GM23338 (cell line): Measurements from ENCODE around the gene RAB11FIP4. TPM values are rescaled to one million over a fixed set of nuclear protein-coding genes. Genes with fewer than 3 reads are reported as not detected.

Source experiments
- ATAC-seq: fragments of 200-7000 bp; cut with Tn5 transposase; 3 replicates; pipeline ENCODE4 v1.9.1; 2020
- DNase-seq: peaks from one replicate; pipeline ENCODE4 v3.0.0-alpha.2; 2015; ENCODE audit warnings: low spot score
- H2AFZ ChIP-seq: fragments of 200-600 bp; sonication (generic); 2 replicates; pipeline ENCODE4 v1.8.0; 2016; ENCODE audit warnings: antibody characterized with exemption, mild to moderate bottlenecking, moderate library complexity
- H3F3A ChIP-seq: fragments of 200-600 bp; sonication (generic); replicated peaks from 2 replicates; pipeline ENCODE4 v1.8.0; 2017; ENCODE audit warnings: antibody characterized with exemption, mixed run types, low read depth
- H3K27ac ChIP-seq: fragments of 200-600 bp; sonication (generic); 2 replicates; pipeline ENCODE4 v1.6.1; 2016; ENCODE audit warnings: low read depth
- H3K27me3 ChIP-seq: fragments of 200-600 bp; sonication (generic); 2 replicates; pipeline ENCODE4 v1.8.0; 2016; ENCODE audit warnings: mild to moderate bottlenecking, mixed run types, moderate library complexity; ENCODE audit not compliant: insufficient read depth
- H3K36me3 ChIP-seq: fragments of 200-600 bp; sonication (generic); 2 replicates; pipeline ENCODE4 v1.8.0; 2016; ENCODE audit warnings: mild to moderate bottlenecking; ENCODE audit not compliant: insufficient read depth
- H3K4me1 ChIP-seq: fragments of 200-600 bp; sonication (generic); 2 replicates; pipeline ENCODE4 v1.8.0; 2016; ENCODE audit warnings: mild to moderate bottlenecking, moderate library complexity; ENCODE audit not compliant: insufficient read depth
- H3K4me2 ChIP-seq: fragments of 200-600 bp; sonication (generic); 2 replicates; pipeline ENCODE4 v1.7.1; 2017; ENCODE audit warnings: mixed run types
- H3K4me3 ChIP-seq: fragments of 200-600 bp; sonication (generic); 2 replicates; pipeline ENCODE4 v1.6.1; 2016; ENCODE audit warnings: mixed run types
- H3K79me2 ChIP-seq: fragments of 200-600 bp; sonication (generic); replicated peaks from 2 replicates; pipeline ENCODE4 v1.8.0; 2017; ENCODE audit warnings: mild to moderate bottlenecking; ENCODE audit not compliant: insufficient read depth
- H3K9me2 ChIP-seq: fragments of 200-600 bp; sonication (generic); 2 replicates; pipeline ENCODE4 v1.8.0; 2017; ENCODE audit not compliant: insufficient read depth
- H4K20me1 ChIP-seq: fragments of 200-600 bp; sonication (generic); replicated peaks from 2 replicates; pipeline ENCODE4 v1.8.0; 2017; ENCODE audit warnings: mild to moderate bottlenecking; ENCODE audit not compliant: insufficient read depth
- H3K27ac Mint-ChIP-seq: 2 replicates; pipeline ENCODE4 v1.8.0; 2020; ENCODE audit warnings: inconsistent platforms, mild to moderate bottlenecking, moderate library complexity, mixed read lengths
- H3K27me3 Mint-ChIP-seq: 3 replicates; pipeline ENCODE4 v1.8.0; 2022; ENCODE audit warnings: low read depth, mild to moderate bottlenecking, moderate library complexity, mixed read lengths, inconsistent platforms; ENCODE audit not compliant: insufficient read depth, poor library complexity
- H3K36me3 Mint-ChIP-seq: 3 replicates; pipeline ENCODE4 v1.8.0; 2021; ENCODE audit warnings: low read depth, mild to moderate bottlenecking, inconsistent platforms, moderate library complexity, mixed read lengths
- H3K4me1 Mint-ChIP-seq: 3 replicates; pipeline ENCODE4 v1.8.0; 2020; ENCODE audit warnings: mild to moderate bottlenecking, inconsistent platforms, mixed read lengths
- H3K4me3 Mint-ChIP-seq: 3 replicates; pipeline ENCODE4 v1.8.0; 2021; ENCODE audit warnings: moderate library complexity, mild to moderate bottlenecking, inconsistent platforms, mixed read lengths
- H3K9me3 Mint-ChIP-seq: 3 replicates; pipeline ENCODE4 v1.8.0; 2020; ENCODE audit warnings: moderate library complexity, mild to moderate bottlenecking, inconsistent platforms, mixed read lengths
- CREB1 ChIP-seq: fragments of 250-450 bp; sonication (Bioruptor Pico); IDR thresholded peaks from 2 replicates; pipeline ENCODE4 v1.5.0; 2020; ENCODE audit warnings: low read depth, mild to moderate bottlenecking, moderate library complexity
- EZH2phosphoT487 ChIP-seq: fragments of 200-600 bp; sonication (generic); IDR thresholded peaks from one replicate; pipeline ENCODE4 v1.8.1; 2018; ENCODE audit warnings: antibody characterized with exemption; ENCODE audit not compliant: unreplicated experiment
- JUNB ChIP-seq: IDR thresholded peaks from one replicate; pipeline ENCODE4 v1.6.1; 2016; ENCODE audit warnings: antibody characterized with exemption; ENCODE audit not compliant: unreplicated experiment
- NANOG ChIP-seq: IDR thresholded peaks from 2 replicates; pipeline ENCODE4 v1.6.1; 2016; ENCODE audit warnings: antibody characterized with exemption, borderline replicate concordance
- REST ChIP-seq: IDR thresholded peaks from one replicate; pipeline ENCODE4 v1.6.1; 2018; ENCODE audit warnings: antibody characterized with exemption; ENCODE audit not compliant: unreplicated experiment
- STAT1 ChIP-seq: IDR thresholded peaks from one replicate; pipeline ENCODE4 v1.6.1; 2016; ENCODE audit warnings: antibody characterized with exemption; ENCODE audit not compliant: unreplicated experiment
- ZNF114 ChIP-seq: fragments of 250-450 bp; sonication (Bioruptor Pico); IDR thresholded peaks from 2 replicates; pipeline ENCODE4 v1.5.0; 2020; ENCODE audit warnings: mild to moderate bottlenecking, moderate library complexity
- ZNF331 ChIP-seq: fragments of 250-450 bp; sonication (Bioruptor Pico); IDR thresholded peaks from 2 replicates; pipeline ENCODE4 v1.5.0; 2020; ENCODE audit warnings: low read depth, mild to moderate bottlenecking, moderate library complexity
- polyA plus RNA-seq: library from polyadenylated mRNA; unstranded; fragments of >200 nt; fragmentation: Nextera tagmentation; extraction: Ambion mirVana; gene quantifications from 2 replicates; pipeline ENCODE4 v1.2.1, GENCODE V29; 2016
- total RNA-seq: library from RNA; depleted of rRNA; stranded (reverse); fragments of >200 nt; shearing (Covaris generic); gene quantifications from 2 replicates; pipeline ENCODE4 v1.2.3, GENCODE V29; 2014
- TF ChIP-seq, protein P1 (sequence below): fragments of 250-450 bp; sonication (Bioruptor Pico); IDR thresholded peaks from 2 replicates; pipeline ENCODE4 v1.5.0; 2020; ENCODE audit warnings: mild to moderate bottlenecking, moderate library complexity
- TF ChIP-seq, protein P2 (sequence below), 2 experiments: fragments of 200-600 bp in 1 of 2; sonication (generic) in 1 of 2; conservative IDR thresholded peaks; 2 replicates each; pipeline versions ENCODE4 v1.5.1 to v1.6.1; 2016 to 2017; ENCODE audit warnings: antibody characterized with exemption in 2 of 2, low read depth in 2 of 2, mild to moderate bottlenecking in 2 of 2, moderate library complexity in 1 of 2

Gene RAB11FIP4
- total and polyA plus RNA-seq, 2 experiments from 2014 or later, result 26.0 to 65.6 TPM

DNA sequence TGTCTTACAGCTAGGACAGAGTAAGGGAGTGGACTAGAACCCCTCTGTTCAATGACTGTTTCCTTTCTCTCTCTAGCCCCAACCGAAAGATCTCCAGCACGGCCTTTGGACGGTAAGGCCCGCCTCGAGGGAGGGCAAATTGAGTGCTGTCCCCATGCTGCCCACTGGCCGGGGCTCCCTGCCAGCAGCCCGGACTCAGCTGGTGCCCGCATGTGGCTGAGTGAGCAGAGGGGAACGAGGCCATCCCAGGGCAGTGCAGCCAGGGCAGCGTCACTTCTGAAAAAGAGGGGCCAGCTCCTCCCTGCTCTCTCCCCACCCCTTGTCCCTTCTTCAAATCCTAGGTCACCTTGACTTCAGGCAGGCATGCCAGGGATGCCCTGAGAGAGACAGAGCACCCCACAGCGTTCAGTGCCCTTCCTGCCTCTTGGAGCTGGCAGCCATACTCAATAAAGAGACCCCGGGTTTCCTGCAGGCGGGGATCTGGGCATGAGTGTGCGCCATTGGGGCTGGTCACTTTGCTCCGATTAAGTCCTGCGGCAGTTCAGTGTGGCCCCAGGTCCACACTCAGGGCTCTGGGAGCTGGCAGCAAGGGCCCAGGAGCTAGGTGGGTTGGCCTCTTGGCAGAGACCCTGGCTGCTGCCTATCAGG, 130.9 kb downstream of the RAB11FIP4 start:
- Histone ChIP-seq H3K79me2 (no peaks in the 10 kb centered on the region), H3K27ac (no peak overlapping the region), H3F3A (no peaks in the 10 kb centered on the region), H3K4me3 (no peak overlapping the region), H4K20me1 (no peaks in the 10 kb centered on the region), H3K36me3 (peaks cover 10% of the 10 kb centered on the region), H3K27me3 (no peaks in the 10 kb centered on the region), H2AFZ (no peak overlapping the region), H3K4me2 (no peak overlapping the region), H3K4me1 (no peaks in the 10 kb centered on the region), H3K9me2 (no peaks in the 10 kb centered on the region)
- TF ChIP-seq, protein P1, sequence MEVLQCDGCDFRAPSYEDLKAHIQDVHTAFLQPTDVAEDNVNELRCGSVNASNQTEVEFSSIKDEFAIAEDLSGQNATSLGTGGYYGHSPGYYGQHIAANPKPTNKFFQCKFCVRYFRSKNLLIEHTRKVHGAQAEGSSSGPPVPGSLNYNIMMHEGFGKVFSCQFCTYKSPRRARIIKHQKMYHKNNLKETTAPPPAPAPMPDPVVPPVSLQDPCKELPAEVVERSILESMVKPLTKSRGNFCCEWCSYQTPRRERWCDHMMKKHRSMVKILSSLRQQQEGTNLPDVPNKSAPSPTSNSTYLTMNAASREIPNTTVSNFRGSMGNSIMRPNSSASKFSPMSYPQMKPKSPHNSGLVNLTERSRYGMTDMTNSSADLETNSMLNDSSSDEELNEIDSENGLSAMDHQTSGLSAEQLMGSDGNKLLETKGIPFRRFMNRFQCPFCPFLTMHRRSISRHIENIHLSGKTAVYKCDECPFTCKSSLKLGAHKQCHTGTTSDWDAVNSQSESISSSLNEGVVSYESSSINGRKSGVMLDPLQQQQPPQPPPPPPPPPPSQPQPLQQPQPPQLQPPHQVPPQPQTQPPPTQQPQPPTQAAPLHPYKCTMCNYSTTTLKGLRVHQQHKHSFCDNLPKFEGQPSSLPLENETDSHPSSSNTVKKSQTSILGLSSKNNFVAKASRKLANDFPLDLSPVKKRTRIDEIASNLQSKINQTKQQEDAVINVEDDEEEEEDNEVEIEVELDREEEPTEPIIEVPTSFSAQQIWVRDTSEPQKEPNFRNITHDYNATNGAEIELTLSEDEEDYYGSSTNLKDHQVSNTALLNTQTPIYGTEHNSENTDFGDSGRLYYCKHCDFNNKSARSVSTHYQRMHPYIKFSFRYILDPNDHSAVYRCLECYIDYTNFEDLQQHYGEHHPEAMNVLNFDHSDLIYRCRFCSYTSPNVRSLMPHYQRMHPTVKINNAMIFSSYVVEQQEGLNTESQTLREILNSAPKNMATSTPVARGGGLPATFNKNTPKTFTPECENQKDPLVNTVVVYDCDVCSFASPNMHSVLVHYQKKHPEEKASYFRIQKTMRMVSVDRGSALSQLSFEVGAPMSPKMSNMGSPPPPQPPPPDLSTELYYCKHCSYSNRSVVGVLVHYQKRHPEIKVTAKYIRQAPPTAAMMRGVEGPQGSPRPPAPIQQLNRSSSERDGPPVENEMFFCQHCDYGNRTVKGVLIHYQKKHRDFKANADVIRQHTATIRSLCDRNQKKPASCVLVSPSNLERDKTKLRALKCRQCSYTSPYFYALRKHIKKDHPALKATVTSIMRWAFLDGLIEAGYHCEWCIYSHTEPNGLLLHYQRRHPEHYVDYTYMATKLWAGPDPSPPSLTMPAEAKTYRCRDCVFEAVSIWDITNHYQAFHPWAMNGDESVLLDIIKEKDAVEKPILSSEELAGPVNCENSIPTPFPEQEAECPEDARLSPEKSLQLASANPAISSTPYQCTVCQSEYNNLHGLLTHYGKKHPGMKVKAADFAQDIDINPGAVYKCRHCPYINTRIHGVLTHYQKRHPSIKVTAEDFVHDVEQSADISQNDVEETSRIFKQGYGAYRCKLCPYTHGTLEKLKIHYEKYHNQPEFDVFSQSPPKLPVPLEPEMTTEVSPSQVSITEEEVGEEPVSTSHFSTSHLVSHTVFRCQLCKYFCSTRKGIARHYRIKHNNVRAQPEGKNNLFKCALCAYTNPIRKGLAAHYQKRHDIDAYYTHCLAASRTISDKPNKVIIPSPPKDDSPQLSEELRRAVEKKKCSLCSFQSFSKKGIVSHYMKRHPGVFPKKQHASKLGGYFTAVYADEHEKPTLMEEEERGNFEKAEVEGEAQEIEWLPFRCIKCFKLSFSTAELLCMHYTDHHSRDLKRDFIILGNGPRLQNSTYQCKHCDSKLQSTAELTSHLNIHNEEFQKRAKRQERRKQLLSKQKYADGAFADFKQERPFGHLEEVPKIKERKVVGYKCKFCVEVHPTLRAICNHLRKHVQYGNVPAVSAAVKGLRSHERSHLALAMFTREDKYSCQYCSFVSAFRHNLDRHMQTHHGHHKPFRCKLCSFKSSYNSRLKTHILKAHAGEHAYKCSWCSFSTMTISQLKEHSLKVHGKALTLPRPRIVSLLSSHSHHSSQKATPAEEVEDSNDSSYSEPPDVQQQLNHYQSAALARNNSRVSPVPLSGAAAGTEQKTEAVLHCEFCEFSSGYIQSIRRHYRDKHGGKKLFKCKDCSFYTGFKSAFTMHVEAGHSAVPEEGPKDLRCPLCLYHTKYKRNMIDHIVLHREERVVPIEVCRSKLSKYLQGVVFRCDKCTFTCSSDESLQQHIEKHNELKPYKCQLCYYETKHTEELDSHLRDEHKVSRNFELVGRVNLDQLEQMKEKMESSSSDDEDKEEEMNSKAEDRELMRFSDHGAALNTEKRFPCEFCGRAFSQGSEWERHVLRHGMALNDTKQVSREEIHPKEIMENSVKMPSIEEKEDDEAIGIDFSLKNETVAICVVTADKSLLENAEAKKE (CRISPR knock-in tag), result no peak
- TF ChIP-seq JUNB (no peak), STAT1 (no peak), REST (no peak), CREB1 (no peak), NANOG (no peak), ZNF114 (no peak), ZNF331 (no peak), EZH2phosphoT487 (no peak)
- TF ChIP-seq, protein P2, sequence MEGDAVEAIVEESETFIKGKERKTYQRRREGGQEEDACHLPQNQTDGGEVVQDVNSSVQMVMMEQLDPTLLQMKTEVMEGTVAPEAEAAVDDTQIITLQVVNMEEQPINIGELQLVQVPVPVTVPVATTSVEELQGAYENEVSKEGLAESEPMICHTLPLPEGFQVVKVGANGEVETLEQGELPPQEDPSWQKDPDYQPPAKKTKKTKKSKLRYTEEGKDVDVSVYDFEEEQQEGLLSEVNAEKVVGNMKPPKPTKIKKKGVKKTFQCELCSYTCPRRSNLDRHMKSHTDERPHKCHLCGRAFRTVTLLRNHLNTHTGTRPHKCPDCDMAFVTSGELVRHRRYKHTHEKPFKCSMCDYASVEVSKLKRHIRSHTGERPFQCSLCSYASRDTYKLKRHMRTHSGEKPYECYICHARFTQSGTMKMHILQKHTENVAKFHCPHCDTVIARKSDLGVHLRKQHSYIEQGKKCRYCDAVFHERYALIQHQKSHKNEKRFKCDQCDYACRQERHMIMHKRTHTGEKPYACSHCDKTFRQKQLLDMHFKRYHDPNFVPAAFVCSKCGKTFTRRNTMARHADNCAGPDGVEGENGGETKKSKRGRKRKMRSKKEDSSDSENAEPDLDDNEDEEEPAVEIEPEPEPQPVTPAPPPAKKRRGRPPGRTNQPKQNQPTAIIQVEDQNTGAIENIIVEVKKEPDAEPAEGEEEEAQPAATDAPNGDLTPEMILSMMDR (conservative IDR thresholded peaks at IDR 0.05; ENCODE audit: low read depth in 2 of 2), result no peak
- Mint-ChIP-seq H3K36me3 (peaks cover 65% of the 10 kb centered on the region), H3K27ac (no peak overlapping the region), H3K4me3 (no peak overlapping the region), H3K9me3 (peaks cover 6% of the 10 kb centered on the region; the same call in 2 of the 3 replicates), H3K4me1 (no peaks in the 10 kb centered on the region), H3K27me3 (peaks cover 10% of the 10 kb centered on the region)
- ATAC-seq, result no peak
- DNase-seq, result no peak
